Fibroblast of lung (primary cell): ENCODE measurements around the gene MPPED2.

ENCODE experiments used
- EZH2 ChIP-seq: IDR thresholded peaks from 2 replicates; pipeline ENCODE4 v1.5.1; 2012; ENCODE audit warnings: low read length, control low read depth, mild to moderate bottlenecking; ENCODE audit errors: missing control alignments
- TF ChIP-seq, protein P1 (sequence below), 2 donors: IDR thresholded peaks in 1 of 2; conservative IDR thresholded peaks in 1 of 2; 1 replicate in 1 of 2; 2 replicates in 1 of 2; pipeline ENCODE4 v1.5.1; 2011 to 2012; ENCODE audit warnings: low read length in 2 of 2, control low read depth in 1 of 2, inconsistent platforms in 1 of 2, low read depth in 1 of 2, mild to moderate bottlenecking in 1 of 2

DNA sequence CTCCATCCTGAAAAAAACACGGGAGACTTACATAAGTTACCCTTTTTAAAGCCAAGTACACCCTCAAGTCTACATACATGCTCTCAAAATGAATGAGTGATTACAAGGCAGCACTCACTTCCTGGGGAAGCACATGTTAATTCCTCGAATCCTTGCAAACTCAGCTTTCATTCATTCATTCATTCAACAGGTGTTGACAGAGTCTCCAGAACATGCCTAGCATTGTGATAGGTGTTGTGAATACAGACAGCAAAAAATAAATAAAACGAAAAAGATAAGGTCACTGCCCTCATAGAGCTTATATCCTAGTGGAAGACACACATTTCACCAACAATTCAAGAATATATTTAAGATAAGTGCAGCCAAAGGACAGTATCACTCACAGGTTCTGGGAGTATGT is 19.7 kb downstream of the MPPED2 start:
- TF ChIP-seq EZH2 = no peak
- TF ChIP-seq, protein P1, sequence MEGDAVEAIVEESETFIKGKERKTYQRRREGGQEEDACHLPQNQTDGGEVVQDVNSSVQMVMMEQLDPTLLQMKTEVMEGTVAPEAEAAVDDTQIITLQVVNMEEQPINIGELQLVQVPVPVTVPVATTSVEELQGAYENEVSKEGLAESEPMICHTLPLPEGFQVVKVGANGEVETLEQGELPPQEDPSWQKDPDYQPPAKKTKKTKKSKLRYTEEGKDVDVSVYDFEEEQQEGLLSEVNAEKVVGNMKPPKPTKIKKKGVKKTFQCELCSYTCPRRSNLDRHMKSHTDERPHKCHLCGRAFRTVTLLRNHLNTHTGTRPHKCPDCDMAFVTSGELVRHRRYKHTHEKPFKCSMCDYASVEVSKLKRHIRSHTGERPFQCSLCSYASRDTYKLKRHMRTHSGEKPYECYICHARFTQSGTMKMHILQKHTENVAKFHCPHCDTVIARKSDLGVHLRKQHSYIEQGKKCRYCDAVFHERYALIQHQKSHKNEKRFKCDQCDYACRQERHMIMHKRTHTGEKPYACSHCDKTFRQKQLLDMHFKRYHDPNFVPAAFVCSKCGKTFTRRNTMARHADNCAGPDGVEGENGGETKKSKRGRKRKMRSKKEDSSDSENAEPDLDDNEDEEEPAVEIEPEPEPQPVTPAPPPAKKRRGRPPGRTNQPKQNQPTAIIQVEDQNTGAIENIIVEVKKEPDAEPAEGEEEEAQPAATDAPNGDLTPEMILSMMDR (conservative IDR thresholded peaks at IDR 0.05 in 1 of 2, IDR thresholded peaks at IDR 0.05 in 1 of 2; ENCODE audit: low read depth in 1 of 2, low read length in 2 of 2) = no peak
